Fibroblast of villous mesenchyme (primary cell): Measurements from ENCODE around the gene KLRC2. TPM values are rescaled to one million over a fixed set of nuclear protein-coding genes. Genes with fewer than 3 reads are reported as not detected.
"Not testable (repeated sequence)": the region's sequence is repeated elsewhere in the genome, so short reads cannot be mapped to it uniquely, and the experiment has no call there.

Source experiments
- DNase-seq: peaks from one replicate; pipeline ENCODE4 v3.0.0-alpha.2; 2010; ENCODE audit warnings: low read depth
- H3K4me3 ChIP-seq: 2 replicates; pipeline ENCODE4 v1.5.1; 2011; ENCODE audit warnings: low read depth, mild to moderate bottlenecking, low read length
- CTCF ChIP-seq: IDR thresholded peaks from 2 replicates; pipeline ENCODE4 v1.5.1; 2012; ENCODE audit warnings: low read depth, mild to moderate bottlenecking, low read length; ENCODE audit not compliant: insufficient read depth
- total RNA-seq: library from RNA; depleted of rRNA; stranded (reverse); fragments of >200 nt; gene quantifications from 2 replicates; pipeline ENCODE4 v1.2.3, GENCODE V29; 2012

KLRC2 gene
- total RNA-seq, 1 donor, result not detected

- H3K4me3 ChIP-seq, result no peak within 1 kb of the TSS
- TF ChIP-seq CTCF, result no peak
- no peak for DNase-seq
Measured at GRCh38 chr12:10453156-10453555, 17.3 kb upstream of the KLRC2 start, which contains the start of gene KLRC1. Gene KLRC1 (minus strand): TSS chr12:10453377. CDS start chr12:10451156, 2,221 bp downstream.

GRCh38 chr12:10448236-10448635 is 12.4 kb upstream of the KLRC2 start:
- DNase-seq, result no peak
- TF ChIP-seq CTCF, result no peak
- H3K4me3 ChIP-seq, result no peak overlapping the region

- H3K4me3 ChIP-seq, DNase-seq: not testable (repeated sequence)
Measured at GRCh38 chr12:10446052-10446451, 10.2 kb upstream of the KLRC2 start.

GRCh38 chr12:10441144-10441543 is 5.3 kb upstream of the KLRC2 start:
- not testable (repeated sequence) for H3K4me3 ChIP-seq, DNase-seq

GRCh38 chr12:10439608-10440274 is 3.9 kb upstream of the KLRC2 start:
- DNase-seq, result peak; percentile 40

GRCh38 chr12:10437601-10438000 is 1.8 kb upstream of the KLRC2 start:
- DNase-seq, H3K4me3 ChIP-seq: not testable (repeated sequence)

More at GRCh38 chr12:10439608-10440274, 3.9 kb upstream of the KLRC2 start:
- not testable (repeated sequence) for H3K4me3 ChIP-seq

- DNase-seq, H3K4me3 ChIP-seq: not testable (repeated sequence)
Measured at GRCh38 chr12:10430623-10431022, 5.2 kb downstream of the KLRC2 start.

- DNase-seq, H3K4me3 ChIP-seq: not testable (repeated sequence)
Measured at GRCh38 chr12:10425938-10426337, 9.9 kb downstream of the KLRC2 start.

GRCh38 chr12:10424260-10424899 is 11.4 kb downstream of the KLRC2 start:
- H3K4me3 ChIP-seq, result not testable (repeated sequence)
- peak; percentile 10 for DNase-seq

- H3K4me3 ChIP-seq, DNase-seq: not testable (repeated sequence)
Measured at GRCh38 chr12:10422159-10422558, 13.7 kb downstream of the KLRC2 start.

GRCh38 chr12:10420334-10420733 is 15.5 kb downstream of the KLRC2 start, which contains the start of gene KLRC3:
Gene KLRC3 (minus strand): TSS chr12:10420595. CDS start chr12:10420550, 45 bp downstream.
- H3K4me3 ChIP-seq, result not testable (repeated sequence)
- peak; percentile 36 for DNase-seq

GRCh38 chr12:10409392-10409791 is 26.4 kb downstream of the KLRC2 start, which contains the start of gene KLRC4:
Gene KLRC4 (minus strand): TSS chr12:10409757. CDS start chr12:10409575, 182 bp downstream.
- TF ChIP-seq CTCF, result no peak
- DNase-seq, result peak; percentile 75
- H3K4me3 ChIP-seq, result no peak within 1 kb of the TSS
